T follicular helper cell (primary cell): ENCODE measurements around the gene CWC27.
"Not testable (repeated sequence)": the region's sequence is repeated elsewhere in the genome, so short reads cannot be mapped to it uniquely, and the experiment has no call there.

ENCODE experiments used
- DNase-seq: peaks from one replicate; pipeline ENCODE4 v3.0.0-alpha.2; 2020; ENCODE audit warnings: low read depth

The CWC27 gene

DNA sequence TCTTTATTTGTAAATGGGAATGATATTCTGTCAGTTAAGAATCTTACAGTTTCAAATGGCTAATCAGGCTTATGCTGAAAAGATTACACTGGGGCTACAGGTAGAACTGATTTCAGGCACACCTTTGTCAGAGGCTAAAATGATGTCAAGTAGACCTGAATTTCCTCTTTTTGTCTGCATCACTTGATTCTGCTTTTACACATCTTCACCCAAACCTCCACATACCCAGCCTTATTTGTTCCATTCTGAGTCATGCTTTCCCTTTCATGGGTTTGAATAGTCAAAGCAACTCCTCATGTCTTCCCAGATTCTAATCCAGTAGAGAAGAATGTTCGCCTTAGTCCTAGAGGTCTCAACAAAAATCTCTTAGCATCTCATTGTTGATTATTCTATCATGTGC, 156.4 kb downstream of the CWC27 start:
- DNase-seq = no peak

DNA sequence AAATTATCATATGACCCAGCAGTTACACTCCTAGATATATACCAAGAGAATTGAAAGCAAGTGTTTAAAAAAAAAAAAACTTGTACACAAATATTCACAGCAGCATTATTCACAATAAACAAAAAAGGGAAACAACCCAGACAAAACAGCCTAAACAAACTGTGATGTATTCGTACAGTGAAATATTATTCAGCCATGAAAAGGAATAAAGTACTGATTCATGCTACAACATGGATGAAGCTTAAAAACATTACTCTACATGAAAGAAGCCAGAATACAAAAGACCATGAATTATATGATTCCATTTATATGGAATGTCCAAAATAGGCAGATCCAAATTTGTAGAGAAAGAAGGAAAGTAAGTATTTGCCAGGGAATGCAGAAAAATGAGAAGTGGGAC, 161.1 kb downstream of the CWC27 start:
- DNase-seq = no peak

DNA sequence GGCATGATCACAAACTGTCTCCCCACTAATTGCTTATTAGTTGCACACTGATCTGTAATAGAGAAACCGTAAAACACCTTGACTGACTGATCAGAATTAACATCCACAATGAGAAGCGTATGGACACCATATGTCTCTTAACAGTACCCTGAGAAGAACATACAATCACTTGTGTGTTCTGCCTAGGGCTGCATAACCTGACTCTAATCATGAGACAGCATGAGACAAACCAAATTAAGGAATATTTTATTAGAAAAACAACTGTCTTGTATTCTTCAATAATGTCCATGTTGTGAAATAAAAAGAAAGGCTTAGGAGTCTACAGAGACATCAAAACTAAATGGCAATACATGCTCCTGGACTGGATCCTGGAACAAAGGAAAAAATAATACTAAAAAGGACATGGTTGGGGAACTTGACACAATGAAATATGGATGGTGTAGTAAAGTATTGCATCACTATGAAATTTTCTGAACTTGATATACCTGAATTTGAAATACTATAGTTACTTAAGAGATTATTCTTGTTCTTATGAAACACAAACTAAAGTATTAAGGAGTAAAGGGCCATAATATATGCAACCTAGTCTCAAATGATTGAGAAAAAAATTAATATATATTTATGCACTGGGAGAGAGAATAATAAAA, 162.1 kb downstream of the CWC27 start:
- DNase-seq = no peak

DNA sequence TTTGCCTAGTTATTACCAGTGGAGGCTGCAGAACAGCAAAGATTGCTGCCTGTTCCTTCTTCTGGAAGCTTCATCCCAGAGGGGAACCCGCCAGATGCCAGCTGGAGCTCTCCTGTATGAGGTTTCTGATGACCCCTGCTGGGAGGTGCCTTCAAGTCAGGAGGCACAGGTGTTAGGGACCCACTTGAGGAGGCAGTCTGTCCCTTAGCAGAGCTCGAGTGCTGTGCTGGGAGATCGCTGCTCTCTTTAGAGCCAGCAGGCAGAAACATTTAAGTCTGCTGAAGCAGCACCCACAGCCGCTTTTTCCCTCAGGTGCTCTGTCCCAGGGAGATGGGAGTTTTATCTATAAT, 170.7 kb downstream of the CWC27 start:
- not testable (repeated sequence) for DNase-seq

DNA sequence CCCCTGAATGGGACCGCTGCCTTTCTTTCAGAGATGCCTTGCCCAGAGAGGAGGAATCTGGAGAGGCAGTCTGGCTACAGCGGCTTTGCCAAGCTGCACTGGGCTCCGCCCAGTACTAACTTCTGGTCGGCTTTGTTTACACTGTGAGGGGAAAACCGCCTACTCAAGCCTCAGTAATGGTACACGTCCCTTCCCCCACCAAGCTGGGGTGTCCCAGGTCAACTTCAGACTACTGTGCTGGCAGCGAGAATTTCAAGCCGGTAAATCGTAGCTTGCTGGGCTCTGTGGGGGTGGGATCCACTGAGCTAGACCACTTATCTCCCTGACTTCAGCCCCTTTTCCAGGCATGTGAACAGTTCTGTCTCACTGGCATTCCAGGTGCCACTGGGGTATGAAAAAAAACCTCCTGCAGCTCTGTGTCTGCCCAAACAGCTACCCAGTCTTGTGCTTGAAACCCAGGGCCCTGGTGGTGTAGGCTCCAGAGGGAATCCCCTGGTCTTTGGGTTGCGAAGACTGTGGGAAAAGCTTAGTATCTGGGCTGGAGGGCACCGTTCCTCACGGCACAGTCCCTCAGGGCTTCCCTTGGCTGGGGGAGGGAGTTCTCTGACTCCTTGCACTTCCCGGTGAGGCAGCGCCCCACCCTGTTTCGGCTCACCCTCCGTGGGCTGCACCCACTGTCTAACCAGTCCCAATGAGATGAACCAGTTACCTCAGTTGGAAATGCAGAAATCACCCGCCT, 171.2 kb downstream of the CWC27 start:
- DNase-seq = no peak

DNA sequence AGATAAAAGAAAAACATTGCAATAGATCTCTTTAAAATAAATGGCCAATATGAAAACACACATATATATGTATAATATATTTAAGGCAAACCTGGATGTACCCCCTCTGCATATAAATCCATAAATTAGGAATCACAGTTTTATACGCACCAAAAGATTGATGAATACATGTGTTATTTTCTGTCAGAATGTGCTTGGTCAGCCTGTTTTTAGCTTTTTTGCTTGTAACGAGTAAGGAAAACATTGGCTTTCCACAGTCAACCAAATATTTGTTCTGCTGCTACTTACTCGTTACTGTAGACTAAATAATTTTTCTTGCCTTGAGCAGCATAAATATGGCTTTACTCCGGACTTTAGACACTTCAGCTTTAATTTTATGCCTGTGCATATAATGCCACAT, 173.7 kb downstream of the CWC27 start:
- no peak for DNase-seq

DNA sequence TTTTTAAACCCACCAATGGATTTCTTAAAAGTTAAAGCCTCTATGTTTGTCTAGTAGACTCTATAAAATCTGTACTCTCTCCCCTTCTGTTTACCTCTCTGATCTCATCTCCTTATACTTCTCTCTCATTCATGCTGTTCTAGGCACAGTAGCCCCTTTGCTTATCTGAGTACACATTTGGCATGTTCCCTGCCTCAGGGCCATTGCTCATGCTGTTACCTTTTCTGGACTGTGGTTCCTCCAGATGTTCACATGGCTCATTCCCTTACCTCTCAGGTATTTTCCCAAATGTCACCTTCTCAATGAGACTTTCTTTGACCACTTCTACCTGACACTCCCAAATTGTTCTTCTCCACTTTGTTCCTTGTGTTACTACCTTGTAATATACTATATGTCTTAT, 176.1 kb downstream of the CWC27 start:
- DNase-seq = no peak

DNA sequence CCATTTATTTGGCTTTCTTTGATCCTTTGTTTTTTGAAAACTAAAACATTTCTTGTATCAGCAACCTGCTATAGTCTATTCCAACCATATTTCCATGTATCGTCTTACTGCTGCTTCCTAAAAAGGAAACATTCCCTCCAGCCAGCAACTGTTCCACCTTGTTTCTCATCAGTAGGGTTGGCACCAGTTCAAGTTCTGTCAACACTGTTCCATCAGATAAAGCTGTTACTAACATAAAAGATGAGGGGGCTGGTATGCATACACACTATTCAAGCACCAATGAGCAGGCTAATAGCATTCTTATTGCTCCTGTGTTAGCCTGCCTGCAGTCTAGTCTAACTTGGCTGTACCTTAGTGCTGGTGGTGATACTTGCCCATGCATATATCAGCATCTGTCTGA, 178.3 kb downstream of the CWC27 start:
- DNase-seq = no peak

DNA sequence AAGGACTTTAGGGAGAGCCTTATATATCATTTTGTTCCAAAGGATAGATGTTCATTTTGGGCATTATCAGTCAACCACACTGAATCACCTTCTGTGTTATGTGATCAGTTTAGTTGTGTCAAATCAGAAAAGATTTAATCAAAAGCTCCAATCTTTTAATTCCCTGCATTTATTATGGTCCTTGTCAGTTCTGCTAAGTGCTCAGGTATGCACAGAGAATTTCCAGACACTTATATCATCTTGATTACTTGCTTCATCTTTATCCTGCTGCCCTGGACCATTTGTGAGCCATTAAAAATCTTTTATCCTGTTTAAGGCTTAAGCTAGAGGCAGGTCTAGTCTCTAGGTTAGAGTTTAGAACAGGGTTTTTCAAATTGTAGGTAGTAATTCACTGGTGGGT, 179.1 kb downstream of the CWC27 start:
- DNase-seq = no peak

DNA sequence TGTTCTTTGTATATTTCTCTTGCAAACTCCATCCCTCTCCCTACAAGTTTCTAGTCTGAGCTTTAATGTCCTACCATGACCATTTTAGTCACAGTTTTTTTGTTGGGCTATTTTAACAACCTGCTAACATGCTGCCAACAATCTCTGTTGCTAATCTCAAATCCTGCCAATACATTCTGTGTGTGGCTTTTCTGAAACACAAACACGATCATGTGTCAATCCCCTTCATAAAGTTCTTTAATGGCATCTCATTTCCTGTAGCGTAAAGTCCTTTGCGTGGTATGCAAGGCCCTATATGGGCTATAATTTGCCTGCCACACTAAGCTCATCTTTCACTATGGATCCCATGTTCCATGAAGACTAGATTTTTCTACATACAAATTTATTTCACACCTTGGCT, 180.6 kb downstream of the CWC27 start:
- no peak for DNase-seq

DNA sequence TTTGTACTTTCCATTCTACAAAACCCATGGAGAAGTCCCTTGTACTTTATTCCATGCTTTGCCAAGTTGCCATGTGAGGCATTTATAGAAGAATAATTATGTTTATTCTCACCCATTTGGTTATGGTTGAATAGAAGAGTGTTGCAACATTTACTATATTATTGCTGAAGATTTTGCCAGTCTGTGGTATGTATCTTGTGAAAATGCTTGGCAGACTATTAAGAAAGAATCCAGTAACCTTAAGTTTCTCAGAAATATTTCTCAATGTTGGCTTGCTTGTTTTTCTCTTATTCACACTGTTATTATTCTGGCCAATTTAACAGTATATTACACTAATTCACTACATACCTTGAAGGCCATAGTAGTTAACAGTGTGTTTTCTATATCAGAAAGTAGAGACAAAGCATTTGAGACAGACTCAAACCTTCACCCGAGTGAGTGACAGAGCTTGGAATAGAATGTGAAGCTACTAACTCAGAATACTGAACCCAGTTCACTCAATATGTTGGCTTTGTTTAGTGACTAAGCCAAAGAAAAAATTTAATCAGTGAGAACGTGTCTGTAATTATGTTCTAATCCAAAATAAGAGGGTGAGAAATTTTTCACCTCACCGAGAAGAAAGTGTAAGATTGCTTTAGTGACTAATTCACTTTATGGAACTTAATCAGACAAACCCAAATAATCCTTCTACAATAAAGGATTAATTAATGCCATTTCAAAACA, 184.4 kb downstream of the CWC27 start:
- no peak for DNase-seq

DNA sequence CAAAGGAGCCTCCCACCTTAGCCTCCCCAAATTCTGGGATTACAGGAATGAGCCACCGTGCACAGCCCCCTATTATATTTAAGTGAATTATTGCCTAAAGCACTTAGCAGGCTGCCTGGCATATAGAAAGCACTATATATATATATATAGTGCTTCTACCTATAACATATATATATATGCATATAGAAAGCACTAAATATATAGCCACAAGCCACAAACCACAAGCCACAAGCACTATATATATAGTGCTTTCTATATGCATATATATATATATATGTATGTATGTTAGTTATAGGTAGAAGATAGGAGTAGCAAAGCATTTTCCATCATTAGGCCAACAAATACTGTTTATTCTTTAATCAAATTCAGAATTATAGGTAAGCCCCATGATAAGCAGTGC, 185.8 kb downstream of the CWC27 start:
- DNase-seq = no peak

DNA sequence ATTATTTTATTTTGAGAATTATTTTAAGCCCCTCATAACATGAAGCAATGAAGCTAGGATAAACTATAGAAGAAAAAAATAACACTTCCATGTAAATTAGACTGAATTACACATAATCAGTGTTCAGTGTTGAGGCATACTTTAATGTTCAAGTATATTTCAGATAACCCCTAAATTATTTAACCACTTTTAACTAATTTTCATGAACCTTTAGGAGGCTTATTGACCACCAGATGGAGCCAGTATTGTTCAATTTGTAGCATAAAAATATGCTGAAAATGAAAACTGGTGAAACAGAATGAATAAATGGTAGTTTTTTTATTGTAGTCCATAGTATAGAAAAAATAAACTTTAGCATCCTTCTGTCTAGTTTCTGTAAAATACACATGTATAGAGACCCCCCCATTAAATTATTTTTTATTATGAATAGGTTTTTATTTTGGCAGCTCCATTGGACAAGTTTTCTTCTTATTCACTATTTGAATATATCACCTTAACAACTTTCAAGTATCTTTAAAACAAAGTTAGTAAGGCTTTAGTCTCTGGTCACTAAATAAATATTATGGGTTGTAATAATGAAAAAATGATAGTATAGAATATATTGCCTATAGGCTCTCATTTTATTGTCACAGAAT, 190.1 kb downstream of the CWC27 start:
- no peak for DNase-seq

DNA sequence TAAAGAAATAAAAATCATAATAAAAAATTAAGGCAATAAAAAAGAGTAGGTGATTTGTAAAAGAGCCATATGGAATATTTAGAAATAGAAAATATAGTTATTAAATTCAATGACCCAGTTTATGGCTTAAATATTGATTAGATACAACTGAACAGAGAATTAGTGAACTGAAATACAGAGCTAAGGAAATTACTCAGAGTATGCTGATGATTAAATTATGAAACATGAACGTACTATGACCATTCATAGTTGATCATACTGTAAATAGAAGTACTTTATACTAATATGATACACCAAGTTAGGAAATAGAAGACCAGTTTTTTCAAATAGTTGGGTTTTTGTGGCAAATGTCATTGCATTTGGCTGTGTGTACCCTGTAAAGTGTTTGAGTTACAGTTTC, 194.5 kb downstream of the CWC27 start:
- DNase-seq = no peak

DNA sequence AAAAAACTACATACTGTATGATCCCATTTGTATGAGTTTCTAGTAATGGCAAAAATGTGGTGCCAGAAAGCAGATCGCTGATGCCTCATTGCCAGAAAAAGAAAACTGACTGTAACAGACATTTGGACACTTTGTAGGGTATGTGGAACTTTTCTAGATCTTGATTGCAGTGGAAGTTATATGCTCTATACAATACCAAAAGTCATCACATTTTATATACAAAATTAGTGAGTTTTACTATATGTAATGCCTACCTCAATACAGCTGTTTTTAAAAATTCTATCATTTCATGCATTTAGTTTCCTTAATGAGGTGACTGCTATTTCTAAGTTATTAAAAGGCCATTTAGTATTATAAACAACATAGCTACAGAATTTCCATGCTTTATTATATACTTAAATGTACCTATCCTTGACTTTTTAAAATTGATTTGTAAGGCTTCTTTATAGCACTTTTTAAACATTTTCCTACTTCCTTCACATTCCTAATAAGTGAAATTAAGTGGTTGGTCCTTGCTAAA, 199.9 kb downstream of the CWC27 start:
- no peak for DNase-seq

DNA sequence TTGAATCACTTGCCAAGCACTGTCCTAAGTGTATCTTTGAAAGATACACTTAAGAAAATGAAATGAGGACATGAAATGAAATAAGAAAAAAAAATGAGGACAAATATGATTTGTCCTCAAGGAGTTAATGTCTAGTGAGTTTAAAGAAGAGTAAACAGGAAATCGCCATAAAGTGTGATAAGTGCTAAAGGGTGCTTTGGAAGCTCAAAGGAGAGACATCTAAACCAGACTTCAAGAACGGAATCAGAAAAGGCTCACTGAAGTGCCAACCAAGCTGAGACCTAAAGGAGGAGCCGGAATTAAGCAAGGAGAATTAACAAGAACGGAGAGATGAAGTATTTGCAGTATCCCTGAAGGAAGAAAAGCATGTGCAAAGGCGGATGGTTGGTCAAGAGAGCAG, 200.8 kb downstream of the CWC27 start:
- DNase-seq = no peak

DNA sequence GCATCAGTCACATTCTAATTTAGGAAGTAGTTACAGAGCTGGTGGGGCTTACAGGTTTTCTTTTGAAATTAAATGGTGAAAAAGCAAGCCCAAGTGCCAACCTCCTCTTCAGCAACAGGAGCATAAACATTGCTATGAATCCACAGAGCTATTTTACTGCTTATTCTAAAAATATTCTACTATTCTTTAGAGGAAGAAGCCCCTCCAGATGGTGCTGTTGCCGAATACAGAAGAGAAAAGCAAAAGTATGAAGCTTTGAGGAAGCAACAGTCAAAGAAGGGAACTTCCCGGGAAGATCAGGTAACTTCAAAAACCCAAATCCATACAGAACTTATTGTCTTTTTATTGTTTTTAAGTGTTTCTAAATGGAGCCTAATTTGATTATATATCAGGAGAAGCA, 202.8 kb downstream of the CWC27 start:
- no peak for DNase-seq

DNA sequence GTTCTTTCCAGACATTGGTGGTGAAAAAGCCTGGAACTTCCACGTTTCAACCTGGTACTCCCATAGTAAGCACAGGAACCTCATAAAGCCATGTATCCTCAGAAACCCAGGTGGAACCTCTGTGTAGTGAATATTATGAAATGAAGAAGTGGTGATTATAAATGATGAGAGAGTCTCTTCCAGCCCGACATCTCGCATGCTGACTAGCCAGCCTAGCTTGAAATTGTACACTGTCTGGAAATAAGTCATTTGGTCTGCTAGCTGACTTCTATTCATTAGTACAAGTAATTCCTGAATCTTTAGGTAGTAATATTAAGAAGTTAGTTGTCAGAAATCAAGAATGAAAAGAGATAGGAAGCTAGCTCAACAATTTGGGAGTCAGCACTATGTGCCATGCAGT, 203.3 kb downstream of the CWC27 start:
- no peak for DNase-seq

DNA sequence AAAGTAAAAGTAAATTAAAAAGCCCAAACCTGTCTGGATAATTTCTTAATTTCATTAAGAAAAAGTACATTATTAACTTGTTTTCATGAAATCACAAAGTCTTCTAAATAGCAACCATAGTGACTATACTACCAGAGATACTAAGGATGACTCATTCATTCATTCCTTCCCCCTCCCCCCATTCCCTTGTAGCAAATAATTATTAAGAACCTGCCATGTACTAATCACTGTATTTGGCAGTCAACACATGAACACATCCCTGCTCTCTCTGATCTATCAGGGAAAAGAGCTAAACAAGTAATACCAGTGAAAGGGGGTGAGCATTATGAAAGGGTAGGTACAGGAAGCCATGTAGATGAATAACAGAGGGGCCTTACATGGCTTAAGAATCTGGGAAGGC, 203.9 kb downstream of the CWC27 start:
- DNase-seq = no peak

DNA sequence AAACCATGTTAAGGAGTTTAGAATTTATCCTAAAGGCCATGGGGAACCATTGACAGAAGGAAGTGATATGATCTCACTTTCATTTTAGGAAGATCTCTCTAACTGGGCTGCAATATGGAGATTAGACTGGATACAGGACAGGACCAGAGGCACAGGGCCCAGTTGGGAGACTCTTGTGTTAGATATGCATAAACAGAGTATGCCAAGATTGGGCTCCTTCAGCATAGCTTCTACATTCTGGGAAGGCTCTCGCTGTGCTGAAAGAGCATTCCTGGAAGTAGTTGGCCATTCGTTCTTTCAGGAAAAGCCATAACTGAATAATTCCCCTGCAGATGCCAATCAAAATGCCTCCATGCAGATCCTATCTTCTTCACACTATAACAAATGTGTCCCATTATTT, 204.5 kb downstream of the CWC27 start:
- no peak for DNase-seq

DNA sequence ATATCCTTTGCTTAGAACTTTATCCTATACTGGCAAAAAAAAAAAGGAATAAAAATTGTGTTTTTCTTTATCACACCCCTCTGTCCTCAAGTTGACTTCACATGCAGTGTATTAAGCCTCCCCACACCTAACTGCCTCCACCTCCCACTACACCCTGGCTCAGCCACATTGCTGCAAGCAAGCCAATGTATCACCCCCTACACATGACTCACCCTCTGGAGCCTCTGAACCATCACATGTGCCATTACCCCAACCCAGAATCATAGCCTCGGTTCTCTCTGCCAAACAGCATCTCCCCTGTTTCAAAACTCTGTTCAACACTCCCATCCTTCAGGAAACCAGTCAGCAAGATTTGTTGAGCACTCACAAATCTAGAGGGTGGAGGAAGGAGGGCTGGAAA, 209.0 kb downstream of the CWC27 start:
- DNase-seq = no peak

DNA sequence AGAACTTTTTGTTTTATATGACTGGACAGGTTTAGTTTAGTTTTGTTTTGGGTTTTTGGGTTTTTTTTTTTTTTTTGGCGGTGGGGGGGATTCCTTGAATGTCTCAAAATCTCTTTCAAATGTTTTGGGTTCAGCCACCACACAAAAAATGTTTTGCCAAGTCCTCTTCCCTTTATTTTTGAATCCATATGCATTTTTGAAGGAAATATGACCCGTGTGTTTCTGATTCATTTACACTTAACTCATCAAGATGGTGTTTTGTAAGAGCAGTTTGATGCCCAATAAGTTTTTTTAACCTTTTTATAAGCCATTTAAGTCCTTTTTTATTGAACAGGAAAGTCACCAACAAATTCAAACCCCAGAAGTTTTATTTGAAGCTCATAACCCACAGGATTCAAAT, 209.8 kb downstream of the CWC27 start:
- DNase-seq = no peak

DNA sequence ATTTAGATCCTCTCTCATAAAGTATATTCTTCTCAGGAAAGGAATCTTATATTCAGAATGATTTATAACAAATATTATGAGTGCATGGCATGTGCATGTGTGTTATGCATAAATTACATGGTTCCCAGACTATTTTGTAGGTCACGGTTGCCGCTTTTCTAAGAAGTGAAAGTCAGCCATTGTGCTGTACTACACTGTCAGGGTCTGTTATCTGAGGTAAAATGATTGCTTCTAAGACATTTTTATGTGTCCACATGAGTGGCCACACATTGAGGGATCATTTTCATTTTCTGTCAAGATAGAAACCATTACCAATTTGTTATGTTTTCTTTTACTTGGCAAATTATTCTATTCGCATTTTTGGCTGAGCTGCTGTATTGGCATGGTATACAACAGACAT, 210.8 kb downstream of the CWC27 start:
- DNase-seq = no peak
